ENCODE measurements around the gene KIF6. TPM values are rescaled to one million over a fixed set of nuclear protein-coding genes. Genes with fewer than 3 reads are reported as not detected.
"Not testable (repeated sequence)": the region's sequence is repeated elsewhere in the genome, so short reads cannot be mapped to it uniquely, and the experiment has no call there.

The KIF6 gene
- total RNA-seq, 1 experiment from 2014 or later = not detected

GRCh38 chr6:39484276-39484675 is 240.9 kb downstream of the KIF6 start:
- H3K36me3 ChIP-seq (ENCODE audit: control insufficient read depth in 1 of 2, insufficient read depth in 2 of 2, low read length in 2 of 2) = no peaks in the 10 kb centered on the region
- no peaks in the 10 kb centered on the region for H3K9me3 ChIP-seq (ENCODE audit: control insufficient read depth in 1 of 2, insufficient read depth in 1 of 2, low read depth in 1 of 2, low read length in 2 of 2)
- BruUV-seq (replicated peaks) = no TSS peak
- ChIA-PET POLR2A (no interaction called here), RAD21 (ENCODE audit: low non-redundant PET in 1 of 2, low total read pairs in 2 of 2, uncharacterized antibody in 2 of 2, unreplicated experiment in 2 of 2) (no interaction called here), CTCF (no interaction called here)
- no peak overlapping the region for H3K4me3 ChIP-seq (replicated peaks in 1 of 2; ENCODE audit: low read depth in 1 of 2, low read length in 2 of 2)
- intact Hi-C loops (cut with micrococcal nuclease) = no loop called here
- ATAC-seq (no peak), DNase-seq (ENCODE audit: low read depth, low spot score) (no peak)
- peaks cover 33% of the 10 kb centered on the region for H3K27me3 ChIP-seq (ENCODE audit: insufficient read depth, low read length)
- H3K9me2 ChIP-seq (ENCODE audit: insufficient read depth) = no peaks in the 10 kb centered on the region
- no peaks in the 10 kb centered on the region for H3K4me1 ChIP-seq (ENCODE audit: control insufficient read depth in 1 of 2, insufficient read depth in 2 of 2, low read length in 2 of 2)
- no peaks in the 10 kb centered on the region for H4K20me1 ChIP-seq (ENCODE audit: insufficient read depth)
- H3K9ac ChIP-seq (ENCODE audit: low read length) = no peak overlapping the region
- H3K27ac ChIP-seq (ENCODE audit: low read depth, low read length) = no peak overlapping the region
- no peak overlapping the region for H2AFZ ChIP-seq (ENCODE audit: low read depth, low read length, poor library complexity, severe bottlenecking)
- no peak overlapping the region for H3K4me2 ChIP-seq (ENCODE audit: low read length)
- no peak for TF ChIP-seq JUND (IDR thresholded peaks at IDR 0.05)
- H3K79me2 ChIP-seq (ENCODE audit: insufficient read depth, low read length) = no peaks in the 10 kb centered on the region

- H4K20me1 ChIP-seq (ENCODE audit: insufficient read depth); H3K9me2 ChIP-seq (ENCODE audit: insufficient read depth); H2AFZ ChIP-seq (ENCODE audit: low read depth, low read length, poor library complexity, severe bottlenecking); POLR2A ChIA-PET; H3K4me3 ChIP-seq (replicated peaks in 1 of 2; ENCODE audit: low read depth in 1 of 2, low read length in 2 of 2); H3K4me1 ChIP-seq (ENCODE audit: control insufficient read depth in 1 of 2, insufficient read depth in 2 of 2, low read length in 2 of 2); H3K4me2 ChIP-seq (ENCODE audit: low read length); BruUV-seq (replicated peaks); intact Hi-C loops (cut with micrococcal nuclease); ATAC-seq; RAD21 ChIA-PET (ENCODE audit: low non-redundant PET in 1 of 2, low total read pairs in 2 of 2, uncharacterized antibody in 2 of 2, unreplicated experiment in 2 of 2); H3K79me2 ChIP-seq (ENCODE audit: insufficient read depth, low read length); CTCF ChIA-PET; DNase-seq (ENCODE audit: low read depth, low spot score); H3K9ac ChIP-seq (ENCODE audit: low read length); H3K9me3 ChIP-seq (ENCODE audit: control insufficient read depth in 1 of 2, insufficient read depth in 1 of 2, low read depth in 1 of 2, low read length in 2 of 2); H3K36me3 ChIP-seq (ENCODE audit: control insufficient read depth in 1 of 2, insufficient read depth in 2 of 2, low read length in 2 of 2); H3K27ac ChIP-seq (ENCODE audit: low read depth, low read length): not testable (repeated sequence)
- peaks cover 25% of the 10 kb centered on the region for H3K27me3 ChIP-seq (ENCODE audit: insufficient read depth, low read length)
These were observed 245.4 kb downstream of the KIF6 start for GRCh38 chr6:39479819-39480218.

GRCh38 chr6:39476670-39477069 is 248.5 kb downstream of the KIF6 start:
- RAD21 ChIA-PET (ENCODE audit: low non-redundant PET in 1 of 2, low total read pairs in 2 of 2, uncharacterized antibody in 2 of 2, unreplicated experiment in 2 of 2) = no interaction called here
- no peak for TF ChIP-seq POLR2A (IDR thresholded peaks at IDR 0.05; ENCODE audit: borderline replicate concordance, extremely low read depth, insufficient read depth, insufficient read length)
- TF ChIP-seq SRF (IDR thresholded peaks at IDR 0.05; ENCODE audit: low read depth) = no peak
- no peak for TF ChIP-seq FOSL1 (IDR thresholded peaks at IDR 0.05; ENCODE audit: low read depth)
- no peak for TF ChIP-seq EGR1 (IDR thresholded peaks at IDR 0.05; ENCODE audit: low read depth)
- TF ChIP-seq MAX (IDR thresholded peaks at IDR 0.05) = no peak
- TF ChIP-seq CBX3 (IDR thresholded peaks at IDR 0.05; ENCODE audit: low read depth) = no peak
- no peak for TF ChIP-seq EZH2phosphoT487 (IDR thresholded peaks at IDR 0.05; ENCODE audit: borderline replicate concordance)
- no peak overlapping the region for H3K27ac ChIP-seq (ENCODE audit: low read depth, low read length)
- no peak overlapping the region for H3K9ac ChIP-seq (ENCODE audit: low read length)
- no peak overlapping the region for H3K4me3 ChIP-seq (replicated peaks in 1 of 2; ENCODE audit: low read depth in 1 of 2, low read length in 2 of 2)
- CTCF ChIA-PET = no interaction called here
- BruUV-seq (replicated peaks) = no TSS peak
- H3K4me1 ChIP-seq (ENCODE audit: control insufficient read depth in 1 of 2, insufficient read depth in 2 of 2, low read length in 2 of 2) = no peaks in the 10 kb centered on the region
- H2AFZ ChIP-seq (ENCODE audit: low read depth, low read length, poor library complexity, severe bottlenecking) = no peak overlapping the region
- no peaks in the 10 kb centered on the region for H3K79me2 ChIP-seq (ENCODE audit: insufficient read depth, low read length)
- ATAC-seq (no peak), DNase-seq (ENCODE audit: low read depth, low spot score) (no peak)
- POLR2A ChIA-PET = no interaction called here
- no peak overlapping the region for H3K4me2 ChIP-seq (ENCODE audit: low read length)
- no peaks in the 10 kb centered on the region for H4K20me1 ChIP-seq (ENCODE audit: insufficient read depth)
- no peaks in the 10 kb centered on the region for H3K9me3 ChIP-seq (ENCODE audit: control insufficient read depth in 1 of 2, insufficient read depth in 1 of 2, low read depth in 1 of 2, low read length in 2 of 2)
- peaks cover 3% of the 10 kb centered on the region; the same call in 1 of the 2 replicates for H3K27me3 ChIP-seq (ENCODE audit: insufficient read depth, low read length)
- no peaks in the 10 kb centered on the region for H3K36me3 ChIP-seq (ENCODE audit: control insufficient read depth in 1 of 2, insufficient read depth in 2 of 2, low read length in 2 of 2)
- H3K9me2 ChIP-seq (ENCODE audit: insufficient read depth) = no peaks in the 10 kb centered on the region
- intact Hi-C loops (cut with micrococcal nuclease) = no loop called here
